Chondrocyte (in vitro differentiated cells): ENCODE data around the gene IRF2BPL. TPM values are rescaled to one million over a fixed set of nuclear protein-coding genes. Genes with fewer than 3 reads are reported as not detected.

ENCODE experiments used
- DNase-seq: peaks from one replicate; pipeline ENCODE4 v3.0.0; 2021; ENCODE audit warnings: mixed read lengths, low spot score
- H3K27ac Mint-ChIP-seq: one replicate; pipeline ENCODE4 v1.8.0; 2021; ENCODE audit warnings: mild to moderate bottlenecking, moderate library complexity, mixed read lengths; ENCODE audit not compliant: unreplicated experiment
- H3K27me3 Mint-ChIP-seq: 2 replicates; pipeline ENCODE4 v1.8.0; 2021; ENCODE audit warnings: low read depth, mixed read lengths
- H3K36me3 Mint-ChIP-seq: 2 replicates; pipeline ENCODE4 v1.8.0; 2021; ENCODE audit warnings: low read depth, mixed read lengths
- H3K4me1 Mint-ChIP-seq: 2 replicates; pipeline ENCODE4 v1.8.0; 2021; ENCODE audit warnings: low read depth, mild to moderate bottlenecking, mixed read lengths
- H3K4me3 Mint-ChIP-seq: one replicate; pipeline ENCODE4 v1.8.0; 2021; ENCODE audit warnings: mild to moderate bottlenecking, moderate library complexity, mixed read lengths; ENCODE audit not compliant: unreplicated experiment
- H3K9me3 Mint-ChIP-seq: 2 replicates; pipeline ENCODE4 v1.8.0; 2021; ENCODE audit warnings: low read depth, mixed read lengths
- CTCF ChIP-seq: fragments of 200-600 bp; sonication (generic); IDR thresholded peaks from 2 replicates; pipeline ENCODE4 v1.5.0; 2021; ENCODE audit warnings: antibody characterized with exemption, mild to moderate bottlenecking, moderate library complexity
- long read RNA-seq: library from polyadenylated mRNA; stranded (forward); transcript quantifications from one replicate; pipeline ENCODE4 v2.0.0, GENCODE V29; 2021
- total RNA-seq: library from RNA; stranded (reverse); gene quantifications from 3 replicates; pipeline ENCODE4 v1.2.1, GENCODE V29; 2021

The IRF2BPL gene
- total RNA-seq = 56.0 to 61.9 TPM (median 56.7 TPM) in 3 replicates
- long read RNA-seq, full-length matches to known transcripts = 76 of 77 reads
- long read RNA-seq, partial matches to known transcripts = 0 of 77 reads
- long read RNA-seq, other reads (novel, unspliced or antisense) = 1 of 77 reads

GRCh38 chr14:77028384-77029231, at the start of gene IRF2BPL:
Gene IRF2BPL, minus strand, starts transcription at chr14:77028708. Its CDS starts 916 bp downstream, at chr14:77027792.
- peak; percentile 98 for DNase-seq
- Mint-ChIP-seq H3K27me3 (no peaks in the 10 kb centered on the region), H3K4me3 (peak within 1 kb of the TSS; percentile 73), H3K4me1 (peaks cover 55% of the 10 kb centered on the region), H3K36me3 (peaks cover 12% of the 10 kb centered on the region), H3K27ac (peak within 1 kb of the TSS; percentile 95), H3K9me3 (no peaks in the 10 kb centered on the region)
- TF ChIP-seq CTCF = no peak

GRCh38 chr14:77077040-77077439, 48.5 kb upstream of the IRF2BPL start:
- Mint-ChIP-seq H3K4me1 (peaks cover 13% of the 10 kb centered on the region), H3K27ac (no peak overlapping the region), H3K27me3 (no peaks in the 10 kb centered on the region)

GRCh38 chr14:77076113-77076631, 47.7 kb upstream of the IRF2BPL start:
- no peak for TF ChIP-seq CTCF
- no peaks in the 10 kb centered on the region for H3K36me3 Mint-ChIP-seq
- peak overlapping the region; percentile 16 for H3K4me3 Mint-ChIP-seq
- H3K9me3 Mint-ChIP-seq = peaks cover 8% of the 10 kb centered on the region
- no peak for DNase-seq
- H3K4me1 Mint-ChIP-seq = peaks cover 13% of the 10 kb centered on the region
- peak overlapping the region; percentile 27 for H3K27ac Mint-ChIP-seq
- H3K27me3 Mint-ChIP-seq = no peaks in the 10 kb centered on the region

More at GRCh38 chr14:77077040-77077439, 48.5 kb upstream of the IRF2BPL start:
- Mint-ChIP-seq H3K4me3 (no peak overlapping the region), H3K36me3 (no peaks in the 10 kb centered on the region), H3K9me3 (peaks cover 8% of the 10 kb centered on the region)
- TF ChIP-seq CTCF = peak; percentile 21
- no peak for DNase-seq

DNA sequence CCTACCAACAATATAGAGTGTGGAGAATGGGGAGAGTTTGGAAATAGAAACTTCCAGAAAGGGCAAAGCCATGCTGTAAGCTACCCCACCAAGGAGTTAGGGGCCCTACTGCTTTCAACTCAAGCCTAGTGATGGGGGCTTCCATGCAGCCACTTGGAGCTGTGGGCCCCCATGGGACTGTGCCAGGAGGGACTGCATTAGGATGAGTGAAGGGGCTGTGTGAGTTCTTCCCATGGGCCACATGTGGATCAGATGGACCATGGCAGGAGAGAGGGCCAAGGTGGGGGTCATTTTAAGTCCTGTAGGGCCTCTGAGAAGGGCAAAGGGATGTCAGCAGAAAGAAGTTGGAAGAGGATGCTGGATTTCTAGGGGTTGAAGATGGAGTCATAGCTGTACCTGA, 46.5 kb upstream of the IRF2BPL start:
- Mint-ChIP-seq H3K27me3 (no peaks in the 10 kb centered on the region), H3K9me3 (peaks cover 4% of the 10 kb centered on the region), H3K4me1 (peaks cover 22% of the 10 kb centered on the region), H3K27ac (no peak overlapping the region), H3K4me3 (no peak overlapping the region), H3K36me3 (no peaks in the 10 kb centered on the region)
- no peak for DNase-seq
- TF ChIP-seq CTCF = no peak

- Mint-ChIP-seq H3K27me3 (no peaks in the 10 kb centered on the region), H3K9me3 (no peaks in the 10 kb centered on the region), H3K4me1 (peaks cover 25% of the 10 kb centered on the region), H3K4me3 (no peak overlapping the region), H3K27ac (no peak overlapping the region), H3K36me3 (no peaks in the 10 kb centered on the region)
- DNase-seq = no peak
- no peak for TF ChIP-seq CTCF
These were observed 43.5 kb upstream of the IRF2BPL start for GRCh38 chr14:77071938-77072388.
